Astrocyte (in vitro differentiated cells and primary cell): Measurements from ENCODE around the gene GTSE1.

Experiments used
- EZH2 ChIP-seq: IDR thresholded peaks from 2 replicates; pipeline ENCODE4 v1.6.1; 2012; ENCODE audit warnings: mild to moderate bottlenecking, low read length, inconsistent platforms; ENCODE audit not compliant: insufficient read depth
- TF ChIP-seq, protein P1 (sequence below): IDR thresholded peaks from 2 replicates; pipeline ENCODE4 v1.5.1; 2011; ENCODE audit warnings: low read depth, mild to moderate bottlenecking, inconsistent platforms, low read length, moderate library complexity; ENCODE audit not compliant: insufficient read depth

DNA sequence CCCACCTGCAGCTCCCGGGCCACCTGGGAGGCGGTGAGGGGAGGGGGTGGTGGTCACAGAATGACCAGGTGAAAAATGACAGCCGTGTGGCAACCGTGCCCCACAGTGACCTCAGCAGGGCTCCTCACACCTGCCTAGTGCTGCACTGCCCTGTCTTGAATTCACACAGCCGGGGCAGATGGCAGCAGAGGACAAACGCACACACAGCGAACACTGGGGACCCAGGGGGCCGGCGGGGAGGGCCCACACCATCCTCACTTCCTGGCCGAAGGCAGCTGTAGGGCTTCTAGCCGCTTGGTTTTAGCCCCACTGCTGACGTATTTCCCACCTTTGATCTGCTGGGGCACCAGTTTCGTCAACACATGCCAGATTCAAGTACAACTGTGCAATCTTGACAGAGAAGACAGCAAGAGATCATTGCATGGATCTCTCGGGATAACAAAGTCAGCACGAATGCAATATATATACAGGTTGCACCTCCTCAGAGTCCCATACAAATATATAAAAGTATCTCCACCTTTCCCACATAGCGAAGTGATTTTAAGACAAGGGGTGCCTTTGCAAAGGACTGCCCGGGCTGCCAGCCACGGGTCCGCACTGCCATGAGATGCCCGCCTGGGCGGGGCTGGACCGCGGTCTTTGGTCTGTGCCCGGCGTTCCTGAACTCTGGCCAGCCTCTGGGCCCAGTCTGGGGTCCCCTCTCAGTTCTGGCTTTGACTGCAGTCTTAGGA lies 65.7 kb downstream of the GTSE1 start:
- TF ChIP-seq, protein P1, sequence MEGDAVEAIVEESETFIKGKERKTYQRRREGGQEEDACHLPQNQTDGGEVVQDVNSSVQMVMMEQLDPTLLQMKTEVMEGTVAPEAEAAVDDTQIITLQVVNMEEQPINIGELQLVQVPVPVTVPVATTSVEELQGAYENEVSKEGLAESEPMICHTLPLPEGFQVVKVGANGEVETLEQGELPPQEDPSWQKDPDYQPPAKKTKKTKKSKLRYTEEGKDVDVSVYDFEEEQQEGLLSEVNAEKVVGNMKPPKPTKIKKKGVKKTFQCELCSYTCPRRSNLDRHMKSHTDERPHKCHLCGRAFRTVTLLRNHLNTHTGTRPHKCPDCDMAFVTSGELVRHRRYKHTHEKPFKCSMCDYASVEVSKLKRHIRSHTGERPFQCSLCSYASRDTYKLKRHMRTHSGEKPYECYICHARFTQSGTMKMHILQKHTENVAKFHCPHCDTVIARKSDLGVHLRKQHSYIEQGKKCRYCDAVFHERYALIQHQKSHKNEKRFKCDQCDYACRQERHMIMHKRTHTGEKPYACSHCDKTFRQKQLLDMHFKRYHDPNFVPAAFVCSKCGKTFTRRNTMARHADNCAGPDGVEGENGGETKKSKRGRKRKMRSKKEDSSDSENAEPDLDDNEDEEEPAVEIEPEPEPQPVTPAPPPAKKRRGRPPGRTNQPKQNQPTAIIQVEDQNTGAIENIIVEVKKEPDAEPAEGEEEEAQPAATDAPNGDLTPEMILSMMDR, result no peak
- TF ChIP-seq EZH2, result no peak
